HG02885 (cell line): ENCODE results near the gene TMEM126B.

Experiments
- ATAC-seq: cut with Tn5 transposase; IDR thresholded peaks from one replicate; pipeline ENCODE4 v1.9.1; 2021; ENCODE audit warnings: mild to moderate bottlenecking; ENCODE audit not compliant: unreplicated experiment, poor library complexity

The TMEM126B gene

GRCh38 chr11:85679576-85679975, 51.2 kb downstream of the TMEM126B start:
- ATAC-seq: no peak

GRCh38 chr11:85680897-85681296, 52.5 kb downstream of the TMEM126B start:
- no peak for ATAC-seq

GRCh38 chr11:85682330-85683305, 54.2 kb downstream of the TMEM126B start:
- peak; percentile 82 for ATAC-seq

- ATAC-seq: no peak
These were observed 56.9 kb downstream of the TMEM126B start for GRCh38 chr11:85685125-85685819.

GRCh38 chr11:85685820-85686459, 57.5 kb downstream of the TMEM126B start, which contains the start of gene CCDC89:
Gene CCDC89, minus strand, starts transcription at chr11:85686195. Its CDS starts 65 bp downstream, at chr11:85686130.
- ATAC-seq: no peak
